Measurements from ENCODE around the gene TYMS.

TYMS gene

DNA sequence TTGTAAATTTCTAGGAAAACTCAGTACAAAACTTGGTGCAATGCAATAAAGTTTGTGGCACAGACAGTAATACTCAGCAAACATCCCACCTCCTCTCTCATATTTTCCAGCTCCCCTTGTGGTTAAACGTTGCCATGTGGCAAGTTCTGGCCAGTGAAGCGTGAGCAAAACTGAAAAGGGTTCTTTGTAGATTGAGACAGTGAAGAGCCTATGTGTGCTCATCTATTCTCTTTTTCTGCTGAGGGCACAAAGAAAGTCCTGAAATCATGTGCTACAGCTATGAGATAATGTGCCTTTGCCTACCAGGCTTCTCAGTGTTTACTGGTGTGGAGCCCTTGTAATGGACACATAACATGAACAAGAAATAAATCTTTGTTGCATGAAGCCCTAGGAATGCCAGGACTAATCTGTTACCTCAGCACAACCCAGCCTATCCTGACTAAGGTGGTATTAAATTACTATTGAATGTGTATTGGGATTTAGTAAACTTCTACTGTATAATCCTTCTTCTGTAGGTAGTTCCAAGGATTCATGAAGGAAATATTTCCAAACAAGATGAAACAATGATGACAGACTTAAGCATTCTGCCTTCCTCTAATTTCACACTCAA is 13.0 kb upstream of the TYMS start:
- no peak for DNase-seq (ENCODE audit: low read depth in 4 of 4, low spot score in 1 of 4)

DNA sequence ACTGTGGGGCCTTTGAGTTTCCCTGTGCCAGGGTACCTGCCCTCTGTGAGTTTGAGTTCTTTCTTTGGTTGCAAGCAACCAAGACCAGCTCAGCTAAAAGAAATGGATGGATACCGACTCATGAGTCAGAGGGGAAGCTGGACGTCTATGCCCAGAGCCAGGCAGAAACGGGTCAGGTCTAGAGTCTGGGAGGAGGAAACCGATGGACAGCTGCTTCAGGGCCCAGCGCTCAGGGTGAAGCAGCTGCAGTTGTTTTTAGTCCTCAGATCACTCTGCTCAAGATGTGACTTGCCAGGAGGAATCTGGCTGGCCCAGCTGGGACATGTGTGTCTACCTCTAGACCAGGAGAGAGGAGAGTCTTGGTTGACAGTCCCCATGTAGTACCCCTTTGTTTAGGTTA is 10.1 kb upstream of the TYMS start:
- no peak for DNase-seq (ENCODE audit: low read depth in 4 of 4, low spot score in 1 of 4)

DNA sequence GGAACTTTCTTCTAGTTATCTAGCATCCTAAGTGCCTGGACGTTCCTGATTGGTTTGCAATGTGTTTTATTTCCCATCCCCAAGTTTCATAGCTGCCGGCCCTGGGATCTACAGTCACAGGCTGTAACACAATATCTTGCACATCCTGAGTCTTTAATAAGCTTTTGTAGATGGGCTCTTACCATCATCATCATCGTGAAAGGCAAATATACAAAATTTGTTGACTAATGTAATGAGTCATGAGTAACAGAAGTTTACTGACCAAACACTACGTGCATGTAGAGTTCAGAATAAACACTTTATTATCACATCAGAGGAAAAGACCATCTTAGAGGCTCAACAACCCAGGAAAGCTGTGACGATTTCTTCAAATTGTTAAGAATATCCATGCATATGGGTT is 8.1 kb upstream of the TYMS start:
- no peak for DNase-seq (ENCODE audit: low read depth in 4 of 4, low spot score in 1 of 4)

DNA sequence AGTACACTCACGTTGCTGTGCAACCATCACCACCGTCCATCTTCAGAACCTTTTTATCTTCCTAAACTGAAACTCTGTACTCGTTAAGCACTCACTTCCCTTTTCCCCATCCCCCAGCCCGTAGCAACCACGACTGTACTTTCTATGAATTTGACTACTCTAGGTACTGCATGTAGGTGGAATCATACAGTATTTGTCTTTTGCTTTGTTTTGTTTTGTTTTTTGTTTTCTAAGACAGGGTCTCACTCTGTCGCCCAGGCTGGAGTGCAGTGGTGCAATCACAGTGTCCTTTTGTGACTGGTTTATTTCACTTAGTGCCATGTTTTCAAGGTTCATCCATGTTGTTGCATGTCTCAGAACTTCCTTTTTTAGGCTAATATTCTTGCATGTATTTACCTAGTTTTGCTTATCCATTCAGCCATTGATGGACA is 7.0 kb upstream of the TYMS start:
- no peak for DNase-seq (ENCODE audit: low read depth in 4 of 4, low spot score in 1 of 4)

DNA sequence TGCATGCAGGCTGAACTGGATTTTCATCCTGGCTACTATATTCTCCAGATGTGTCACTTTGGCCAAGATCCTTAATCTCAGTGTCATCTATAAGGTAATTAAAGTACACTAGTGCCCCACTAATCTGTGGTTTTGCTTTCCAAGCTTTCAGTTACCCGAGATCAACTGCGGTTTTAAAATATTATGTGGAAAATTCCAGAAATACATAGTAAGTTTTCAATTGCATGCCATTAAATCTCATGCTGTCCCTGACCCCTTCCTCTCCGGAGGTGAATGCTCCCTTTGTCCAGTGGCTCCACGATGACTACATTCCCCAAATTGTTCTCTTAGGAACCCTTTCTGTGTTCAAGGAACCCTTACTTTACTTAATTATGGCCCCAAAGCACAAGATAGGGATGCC is 5.3 kb upstream of the TYMS start:
- DNase-seq (ENCODE audit: low read depth in 4 of 4, low spot score in 1 of 4): no peak

DNA sequence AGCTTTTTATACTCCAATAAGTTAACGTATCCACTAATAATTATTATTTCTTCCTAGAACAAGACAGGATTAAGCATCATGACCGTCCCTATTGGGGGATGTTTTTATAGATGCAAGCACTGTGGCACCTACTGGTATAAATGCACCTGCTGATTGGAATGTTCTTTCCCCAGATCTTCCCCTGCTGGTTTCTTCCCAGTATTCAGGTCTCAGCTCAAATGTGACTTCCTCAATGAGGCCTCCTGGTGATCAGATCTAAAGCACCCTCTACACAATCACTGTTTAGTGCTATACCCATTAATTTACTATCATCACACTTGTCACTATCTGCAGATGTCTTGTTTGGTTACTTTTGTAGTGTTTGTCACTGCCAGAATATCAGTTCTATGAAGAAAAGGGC is 3.9 kb upstream of the TYMS start:
- no peak for DNase-seq (ENCODE audit: low read depth in 4 of 4, low spot score in 1 of 4)

DNA sequence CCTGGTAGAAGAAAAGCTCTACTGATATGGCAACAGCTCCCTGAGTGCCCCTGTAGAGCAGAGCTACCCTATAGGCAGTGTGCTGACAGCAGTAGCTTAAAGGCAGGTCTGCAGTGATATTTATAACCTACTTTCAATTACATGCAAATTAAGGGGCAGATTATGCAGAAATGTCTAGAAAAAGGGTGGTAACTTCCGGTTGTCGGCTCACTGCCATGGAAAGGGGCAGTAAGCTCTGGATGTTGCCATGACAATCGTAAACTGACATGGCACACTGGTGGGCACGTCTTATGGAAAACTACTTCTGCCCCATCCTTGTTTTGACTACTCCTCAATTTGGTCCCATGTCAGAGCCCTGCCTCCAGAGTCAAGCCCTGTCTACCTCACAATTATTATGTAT is 2.9 kb upstream of the TYMS start:
- no peak for DNase-seq (ENCODE audit: low read depth in 4 of 4, low spot score in 1 of 4)

DNA sequence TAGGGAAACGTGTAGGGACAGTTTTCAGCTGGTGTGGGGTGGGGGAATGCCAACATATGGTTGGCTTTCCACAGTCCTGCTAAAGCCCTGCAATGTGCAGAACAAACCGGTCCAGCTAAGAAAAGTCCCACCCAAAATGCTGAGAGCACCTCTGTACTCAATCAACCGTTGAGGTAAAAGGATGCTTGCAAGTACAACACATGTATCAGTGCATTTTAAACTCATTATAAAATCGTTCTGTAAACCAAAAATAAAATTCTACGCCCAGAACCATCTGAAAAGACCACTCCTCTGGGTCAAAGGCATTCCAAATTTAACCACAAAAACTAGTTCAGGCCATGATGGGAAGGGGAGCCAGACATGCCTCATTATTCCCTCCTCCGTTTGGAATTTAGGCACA is 2.0 kb upstream of the TYMS start:
- DNase-seq (ENCODE audit: low read depth in 4 of 4, low spot score in 1 of 4): no peak

DNA sequence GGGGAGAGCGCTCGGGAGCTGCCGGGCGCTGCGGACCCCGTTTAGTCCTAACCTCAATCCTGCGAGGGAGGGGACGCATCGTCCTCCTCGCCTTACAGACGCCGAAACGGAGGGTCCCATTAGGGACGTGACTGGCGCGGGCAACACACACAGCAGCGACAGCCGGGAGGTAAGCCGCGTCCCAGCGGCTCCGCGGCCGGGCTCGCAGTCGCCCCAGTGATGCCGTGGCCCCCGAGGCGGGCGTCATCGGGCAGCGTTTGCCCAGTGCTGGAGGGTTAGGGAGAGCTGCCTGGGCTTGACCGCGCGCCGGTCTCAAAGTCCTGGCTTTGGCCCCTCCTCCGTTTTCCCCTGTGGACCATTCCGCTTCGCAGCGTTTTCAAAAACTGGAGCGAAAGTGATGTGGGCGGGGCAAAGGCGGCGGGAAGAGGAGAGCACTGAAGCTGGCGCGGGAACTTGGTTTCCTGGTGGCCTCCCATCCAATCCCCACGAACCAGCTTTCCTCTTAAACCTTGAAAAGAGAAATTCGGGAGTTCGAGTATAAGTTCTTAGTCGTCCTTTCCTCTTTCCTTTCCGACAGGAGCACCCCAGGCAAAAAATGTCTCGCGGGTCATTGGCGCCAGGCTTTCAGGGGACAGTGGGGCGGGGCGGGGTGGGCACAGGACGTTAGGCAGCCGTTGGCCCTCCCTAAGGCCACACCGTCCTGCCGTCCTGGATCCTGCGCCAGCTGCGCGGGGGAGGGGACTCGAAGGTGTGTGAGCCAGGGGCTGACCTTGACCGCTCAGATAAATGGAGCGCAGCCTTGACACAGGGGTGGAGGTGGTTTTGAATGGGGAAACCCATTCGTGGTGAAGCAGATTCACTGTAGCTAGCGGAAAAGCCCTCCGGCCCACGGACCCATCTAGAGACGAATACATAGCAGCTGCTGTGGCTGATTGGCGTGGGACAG is 821 bp downstream of the TYMS start:
- DNase-seq (ENCODE audit: low read depth in 4 of 4, low spot score in 1 of 4): peak in 3 of 4 experiments; percentile 32 to 71 (median 54)

DNA sequence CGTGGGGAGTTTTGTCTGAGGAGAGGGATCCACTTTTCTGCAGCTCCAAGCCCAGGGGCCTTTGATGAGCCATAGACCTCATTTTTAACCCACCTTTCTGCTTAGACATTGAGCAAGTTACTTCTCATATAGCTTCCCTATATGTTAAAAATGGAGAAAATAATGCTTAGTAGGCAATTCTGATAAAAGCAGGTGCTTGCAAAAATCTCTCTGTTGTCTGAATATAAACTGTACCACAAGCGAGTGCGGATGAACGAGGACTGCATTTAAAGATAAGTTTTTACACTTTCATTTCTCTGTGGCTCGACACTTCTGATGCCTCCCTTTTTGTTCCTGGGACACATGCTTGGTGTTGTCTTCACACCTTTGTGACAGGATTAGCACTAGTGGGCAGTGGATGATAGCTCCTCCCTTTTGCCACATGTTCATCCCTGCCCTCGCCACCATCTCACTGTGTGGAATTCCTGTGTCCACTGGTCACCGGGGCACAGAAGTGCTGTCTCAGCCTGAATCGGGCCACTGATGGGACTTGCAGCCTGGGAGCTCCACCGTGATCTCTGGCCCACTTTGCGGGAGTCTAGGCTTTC is 1.6 kb downstream of the TYMS start:
- DNase-seq (ENCODE audit: low read depth in 4 of 4, low spot score in 1 of 4): no peak

DNA sequence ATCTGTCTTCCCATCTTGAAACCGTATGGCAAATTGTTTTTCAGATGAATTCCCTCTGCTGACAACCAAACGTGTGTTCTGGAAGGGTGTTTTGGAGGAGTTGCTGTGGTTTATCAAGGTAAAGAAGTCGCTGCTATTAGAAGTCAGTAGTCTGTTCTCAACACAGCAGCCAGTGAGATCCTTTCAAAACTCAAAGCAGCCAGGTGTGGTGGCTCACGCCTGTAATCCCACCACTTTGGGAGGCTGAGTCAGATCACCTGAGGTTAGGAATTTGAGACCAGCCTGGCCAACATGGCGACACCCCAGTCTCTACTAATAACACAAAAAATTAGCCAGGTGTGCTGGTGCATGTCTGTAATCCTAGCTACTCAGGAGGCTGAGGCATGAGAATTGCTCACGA is 2.1 kb downstream of the TYMS start:
- DNase-seq (ENCODE audit: low read depth in 4 of 4, low spot score in 1 of 4): no peak

DNA sequence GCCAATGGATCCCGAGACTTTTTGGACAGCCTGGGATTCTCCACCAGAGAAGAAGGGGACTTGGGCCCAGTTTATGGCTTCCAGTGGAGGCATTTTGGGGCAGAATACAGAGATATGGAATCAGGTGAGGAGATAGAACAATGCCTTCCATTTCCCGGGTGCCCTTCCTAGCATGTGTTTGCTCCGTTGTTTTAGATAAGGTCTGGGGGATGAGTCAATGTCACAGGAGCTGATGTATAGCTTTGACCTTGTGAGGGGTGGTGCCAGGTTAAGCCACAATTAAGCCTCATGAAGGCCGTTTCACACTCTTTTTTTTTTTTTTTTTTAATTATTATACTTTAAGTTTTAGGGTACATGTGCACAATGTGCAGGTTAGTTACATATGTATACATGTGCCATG is 4.7 kb downstream of the TYMS start:
- no peak for DNase-seq (ENCODE audit: low read depth in 4 of 4, low spot score in 1 of 4)

DNA sequence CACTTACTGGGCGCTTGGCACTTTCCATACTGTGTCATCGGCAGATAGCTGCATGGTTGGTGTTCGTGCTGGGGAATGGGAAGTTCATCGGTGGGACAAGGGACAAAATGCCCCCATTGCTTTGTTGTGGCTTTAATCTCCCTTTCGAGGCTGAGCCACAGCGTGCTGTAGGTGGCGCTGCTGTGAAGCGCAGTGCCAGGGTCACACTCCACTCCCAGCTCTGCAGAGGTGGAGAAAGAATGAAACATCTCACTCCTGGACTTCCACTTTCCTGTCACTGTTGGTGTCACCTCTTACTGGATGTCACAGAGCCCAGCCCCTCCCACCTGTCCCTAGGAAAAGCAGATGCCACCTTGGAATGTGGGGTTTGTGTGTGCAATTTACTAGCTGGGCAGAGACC is 8.7 kb downstream of the TYMS start:
- DNase-seq (ENCODE audit: low read depth in 4 of 4, low spot score in 1 of 4): no peak

DNA sequence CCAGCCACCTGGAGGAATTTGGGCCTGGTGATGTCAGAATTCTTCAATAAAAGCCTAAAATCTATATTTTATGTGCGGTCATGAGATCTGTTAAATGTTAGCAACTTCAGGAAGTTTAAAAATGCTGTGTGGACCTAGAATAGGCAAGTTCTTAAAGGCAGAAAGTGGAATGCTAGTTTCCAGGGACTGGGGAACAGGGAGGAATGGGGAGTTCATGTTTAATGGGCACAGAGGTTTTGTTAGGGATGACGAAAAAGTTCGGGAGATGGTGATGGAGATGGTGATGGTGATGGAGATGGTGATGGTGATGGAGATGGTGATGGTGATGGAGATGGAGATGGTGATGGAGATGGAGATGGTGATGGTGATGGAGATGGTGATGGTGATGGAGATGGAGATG is 9.2 kb downstream of the TYMS start:
- DNase-seq (ENCODE audit: low read depth in 4 of 4, low spot score in 1 of 4): no peak

DNA sequence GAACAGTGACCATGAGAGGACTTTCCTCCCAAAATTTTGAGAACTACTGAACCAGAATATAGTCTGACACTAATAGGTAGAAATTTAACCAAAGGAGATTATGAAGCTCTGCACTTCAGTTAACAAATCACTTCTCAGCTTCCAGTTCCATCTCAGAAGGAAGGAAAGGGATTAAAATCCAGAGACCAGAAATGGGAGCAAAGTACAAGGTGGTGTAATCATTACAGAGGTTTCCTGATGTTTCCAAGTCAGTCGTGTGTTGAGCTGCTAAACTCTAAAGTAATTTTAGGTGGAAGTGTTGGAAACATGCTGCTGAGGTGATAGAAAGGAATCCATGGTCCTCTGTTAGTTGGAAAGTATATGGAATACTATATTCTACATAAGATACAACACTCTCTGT is 10.8 kb downstream of the TYMS start:
- DNase-seq (ENCODE audit: low read depth in 4 of 4, low spot score in 1 of 4): no peak

DNA sequence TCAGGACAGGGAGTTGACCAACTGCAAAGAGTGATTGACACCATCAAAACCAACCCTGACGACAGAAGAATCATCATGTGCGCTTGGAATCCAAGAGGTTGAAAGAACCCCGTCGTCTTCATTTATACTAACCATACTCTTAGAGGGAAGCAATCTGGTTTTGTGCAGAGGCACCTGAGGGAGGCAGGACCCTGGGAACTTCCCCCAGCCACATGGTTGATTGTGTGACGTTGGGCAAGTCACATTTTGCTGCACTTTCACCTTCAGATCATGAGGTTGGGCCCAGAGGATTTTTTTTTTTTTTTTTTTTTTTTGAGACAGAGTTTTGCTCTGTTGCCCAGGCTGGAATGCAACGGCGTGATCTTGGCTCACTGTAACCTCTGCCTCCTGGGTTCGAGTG is 11.6 kb downstream of the TYMS start:
- no peak for DNase-seq (ENCODE audit: low read depth in 4 of 4, low spot score in 1 of 4)

DNA sequence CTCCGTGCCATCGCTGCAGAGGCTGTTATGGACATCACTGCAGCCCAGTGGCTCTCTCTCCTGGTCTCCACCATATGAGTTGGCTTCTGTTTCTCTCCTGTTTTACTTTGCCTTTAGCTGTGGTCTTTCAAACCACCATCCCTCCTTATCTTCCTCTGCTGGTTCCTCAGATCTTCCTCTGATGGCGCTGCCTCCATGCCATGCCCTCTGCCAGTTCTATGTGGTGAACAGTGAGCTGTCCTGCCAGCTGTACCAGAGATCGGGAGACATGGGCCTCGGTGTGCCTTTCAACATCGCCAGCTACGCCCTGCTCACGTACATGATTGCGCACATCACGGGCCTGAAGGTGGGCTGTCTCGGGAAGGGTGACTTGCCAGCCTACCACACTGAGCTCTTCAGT is 13.1 kb downstream of the TYMS start:
- DNase-seq (ENCODE audit: low read depth in 4 of 4, low spot score in 1 of 4): no peak

DNA sequence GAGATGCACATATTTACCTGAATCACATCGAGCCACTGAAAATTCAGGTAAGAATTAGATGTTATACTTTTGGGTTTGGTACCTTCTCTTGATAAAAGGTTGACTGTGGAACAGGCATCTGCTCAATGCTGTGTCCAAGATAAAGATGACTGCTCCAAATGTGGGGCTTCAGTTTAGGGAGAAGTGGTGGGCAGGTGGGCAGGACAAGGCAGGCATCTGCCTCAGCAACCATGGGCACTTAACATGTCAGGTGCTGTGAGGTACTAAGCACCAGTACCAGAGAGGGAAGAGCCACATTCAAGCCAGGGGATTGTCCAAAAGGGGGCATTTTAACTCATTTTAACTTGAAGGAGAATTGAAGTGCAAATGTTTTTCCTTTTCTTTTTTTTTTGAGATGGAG is 14.0 kb downstream of the TYMS start:
- DNase-seq (ENCODE audit: low read depth in 4 of 4, low spot score in 1 of 4): no peak

DNA sequence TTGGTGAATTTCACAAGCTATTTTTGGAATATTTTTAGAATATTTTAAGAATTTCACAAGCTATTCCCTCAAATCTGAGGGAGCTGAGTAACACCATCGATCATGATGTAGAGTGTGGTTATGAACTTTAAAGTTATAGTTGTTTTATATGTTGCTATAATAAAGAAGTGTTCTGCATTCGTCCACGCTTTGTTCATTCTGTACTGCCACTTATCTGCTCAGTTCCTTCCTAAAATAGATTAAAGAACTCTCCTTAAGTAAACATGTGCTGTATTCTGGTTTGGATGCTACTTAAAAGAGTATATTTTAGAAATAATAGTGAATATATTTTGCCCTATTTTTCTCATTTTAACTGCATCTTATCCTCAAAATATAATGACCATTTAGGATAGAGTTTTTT is 15.9 kb downstream of the TYMS start:
- no peak for DNase-seq (ENCODE audit: low read depth in 4 of 4, low spot score in 1 of 4)

DNA sequence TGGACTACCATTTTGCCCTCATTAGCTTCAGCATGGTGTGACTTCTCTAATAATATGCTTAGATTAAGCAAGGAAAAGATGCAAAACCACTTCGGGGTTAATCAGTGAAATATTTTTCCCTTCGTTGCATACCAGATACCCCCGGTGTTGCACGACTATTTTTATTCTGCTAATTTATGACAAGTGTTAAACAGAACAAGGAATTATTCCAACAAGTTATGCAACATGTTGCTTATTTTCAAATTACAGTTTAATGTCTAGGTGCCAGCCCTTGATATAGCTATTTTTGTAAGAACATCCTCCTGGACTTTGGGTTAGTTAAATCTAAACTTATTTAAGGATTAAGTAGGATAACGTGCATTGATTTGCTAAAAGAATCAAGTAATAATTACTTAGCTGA is 16.3 kb downstream of the TYMS start:
- DNase-seq (ENCODE audit: low read depth in 4 of 4, low spot score in 1 of 4): no peak

DNA sequence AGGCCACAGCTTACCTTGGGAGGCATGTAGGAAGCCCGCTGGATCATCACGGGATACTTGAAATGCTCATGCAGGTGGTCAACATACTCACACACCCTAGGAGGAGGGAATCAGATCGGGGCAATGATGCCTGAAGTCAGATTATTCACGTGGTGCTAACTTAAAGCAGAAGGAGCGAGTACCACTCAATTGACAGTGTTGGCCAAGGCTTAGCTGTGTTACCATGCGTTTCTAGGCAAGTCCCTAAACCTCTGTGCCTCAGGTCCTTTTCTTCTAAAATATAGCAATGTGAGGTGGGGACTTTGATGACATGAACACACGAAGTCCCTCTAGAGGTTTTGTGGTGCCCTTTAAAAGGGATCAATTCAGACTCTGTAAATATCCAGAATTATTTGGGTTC is 17.9 kb downstream of the TYMS start:
- no peak for DNase-seq (ENCODE audit: low read depth in 4 of 4, low spot score in 1 of 4)

DNA sequence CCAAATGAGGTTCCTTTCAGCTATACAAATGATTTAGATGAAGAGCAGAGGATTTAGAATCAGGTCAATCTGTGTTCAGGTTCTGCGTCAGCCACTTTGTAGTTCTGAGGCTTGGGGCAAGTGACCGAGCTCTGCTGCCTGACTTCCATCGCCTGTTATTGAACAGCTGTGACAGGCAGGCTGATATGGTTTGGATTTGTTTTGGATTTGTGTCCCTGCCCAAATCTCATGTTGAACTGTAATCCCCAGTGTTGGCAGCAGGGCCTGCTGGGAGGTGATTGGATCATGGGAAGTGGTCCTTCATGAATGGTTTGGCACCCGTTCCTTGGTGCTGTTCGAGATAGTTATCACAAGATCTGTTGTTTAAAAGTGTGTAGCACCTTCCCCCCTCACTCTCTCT is 18.6 kb downstream of the TYMS start:
- DNase-seq (ENCODE audit: low read depth in 4 of 4, low spot score in 1 of 4): no peak

Measured in stimulated activated CD4-positive, alpha-beta T cell treated with anti-CD3 and anti-CD28 coated beads, Interleukin-1b, Interleukin-23, amount 100 ng/mL, for 24 hours (primary cell).